ENCODE data around the gene ZNF550.

The ZNF550 gene

DNA sequence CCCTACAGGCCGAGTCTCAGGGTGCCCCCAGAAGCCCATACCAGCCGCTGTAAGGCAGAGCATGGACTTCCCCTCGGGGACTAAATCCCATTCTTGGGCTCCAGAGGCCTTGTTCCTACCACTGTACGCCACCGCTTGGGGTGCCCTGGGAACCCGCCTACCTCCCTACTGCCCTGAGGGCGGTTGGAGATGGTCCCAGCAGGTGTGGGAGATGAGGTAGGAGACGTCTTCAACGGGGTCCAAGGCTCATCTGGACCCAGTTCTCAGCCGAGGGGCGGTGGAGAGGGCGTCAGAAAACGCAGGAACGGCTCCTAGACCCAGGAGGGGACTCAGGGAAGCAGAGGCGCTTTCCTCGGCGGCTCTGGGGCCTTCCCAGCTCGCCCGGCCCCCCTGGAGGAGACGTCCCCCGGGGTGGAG lies 23.4 kb upstream of the ZNF550 start:
- TF ChIP-seq, protein P1, sequence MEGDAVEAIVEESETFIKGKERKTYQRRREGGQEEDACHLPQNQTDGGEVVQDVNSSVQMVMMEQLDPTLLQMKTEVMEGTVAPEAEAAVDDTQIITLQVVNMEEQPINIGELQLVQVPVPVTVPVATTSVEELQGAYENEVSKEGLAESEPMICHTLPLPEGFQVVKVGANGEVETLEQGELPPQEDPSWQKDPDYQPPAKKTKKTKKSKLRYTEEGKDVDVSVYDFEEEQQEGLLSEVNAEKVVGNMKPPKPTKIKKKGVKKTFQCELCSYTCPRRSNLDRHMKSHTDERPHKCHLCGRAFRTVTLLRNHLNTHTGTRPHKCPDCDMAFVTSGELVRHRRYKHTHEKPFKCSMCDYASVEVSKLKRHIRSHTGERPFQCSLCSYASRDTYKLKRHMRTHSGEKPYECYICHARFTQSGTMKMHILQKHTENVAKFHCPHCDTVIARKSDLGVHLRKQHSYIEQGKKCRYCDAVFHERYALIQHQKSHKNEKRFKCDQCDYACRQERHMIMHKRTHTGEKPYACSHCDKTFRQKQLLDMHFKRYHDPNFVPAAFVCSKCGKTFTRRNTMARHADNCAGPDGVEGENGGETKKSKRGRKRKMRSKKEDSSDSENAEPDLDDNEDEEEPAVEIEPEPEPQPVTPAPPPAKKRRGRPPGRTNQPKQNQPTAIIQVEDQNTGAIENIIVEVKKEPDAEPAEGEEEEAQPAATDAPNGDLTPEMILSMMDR (IDR thresholded peaks at IDR 0.05; ENCODE audit: low read depth, low read length): no peak
- DNase-seq (ENCODE audit: extremely low read depth, low read depth): no peak

DNA sequence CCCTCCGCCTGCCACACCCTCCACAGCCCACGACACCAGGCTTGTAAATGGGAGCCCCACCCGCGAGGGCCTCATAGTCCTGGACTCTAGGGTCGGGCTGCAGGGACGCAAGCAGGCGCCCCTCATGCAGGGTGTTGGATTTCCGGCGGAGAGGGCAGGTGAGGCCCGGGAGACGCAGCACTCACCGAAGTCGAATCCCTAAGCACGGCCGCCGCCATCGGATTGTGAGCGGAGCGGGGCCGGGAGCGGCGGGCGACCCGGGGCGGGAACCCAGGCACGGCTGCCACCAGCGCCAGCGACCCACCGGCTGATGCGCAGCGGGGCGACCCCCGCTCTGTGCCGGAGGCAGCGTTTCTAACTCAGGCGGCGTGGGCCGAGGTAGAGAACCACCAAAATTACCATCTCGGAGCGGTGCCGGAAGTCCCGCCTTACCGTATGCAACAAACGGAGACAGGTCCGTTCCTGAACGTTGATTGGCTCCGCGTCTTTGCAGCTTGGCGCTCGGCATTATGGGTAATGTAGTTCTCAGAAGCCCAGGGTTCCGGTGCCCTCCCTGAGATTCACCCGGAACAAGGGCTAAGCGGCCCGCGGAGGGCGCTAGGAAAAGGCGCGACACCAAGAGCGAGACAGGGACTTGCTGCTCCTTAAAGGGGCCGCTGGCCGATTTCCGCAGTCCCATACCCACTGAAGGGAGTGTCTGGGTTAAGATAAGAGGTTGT lies 19.0 kb upstream of the ZNF550 start, which contains the start of gene ZNF416:
Gene ZNF416 (minus strand): TSS at position 425 of the 719 bp plus-strand sequence. CDS start 207 bp downstream, at position 218.
- TF ChIP-seq, protein P1 (IDR thresholded peaks at IDR 0.05; ENCODE audit: low read depth, low read length): peak; percentile 21
- peak; percentile 91 for DNase-seq (ENCODE audit: extremely low read depth, low read depth)

DNA sequence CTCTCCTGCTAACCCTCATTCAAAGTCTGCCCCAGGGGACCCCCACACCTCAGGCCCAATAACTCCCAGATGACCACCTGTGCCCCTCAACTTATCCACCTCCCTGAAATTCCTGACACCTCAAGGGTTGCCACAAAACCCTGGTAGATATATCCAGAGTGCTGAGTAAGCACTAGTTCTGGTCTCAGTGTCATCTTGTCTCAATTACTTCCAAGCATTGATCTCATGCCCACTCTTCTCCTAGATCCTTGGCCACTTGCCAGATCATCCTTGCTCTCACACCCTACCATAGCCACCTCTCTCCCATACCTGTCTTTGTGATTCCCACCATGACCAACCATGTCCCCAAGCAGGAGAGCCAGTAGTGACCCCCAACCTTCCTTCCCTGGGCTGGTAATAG lies 17.0 kb upstream of the ZNF550 start:
- no peak for DNase-seq (ENCODE audit: extremely low read depth, low read depth)
- TF ChIP-seq, protein P1 (IDR thresholded peaks at IDR 0.05; ENCODE audit: low read depth, low read length): no peak

DNA sequence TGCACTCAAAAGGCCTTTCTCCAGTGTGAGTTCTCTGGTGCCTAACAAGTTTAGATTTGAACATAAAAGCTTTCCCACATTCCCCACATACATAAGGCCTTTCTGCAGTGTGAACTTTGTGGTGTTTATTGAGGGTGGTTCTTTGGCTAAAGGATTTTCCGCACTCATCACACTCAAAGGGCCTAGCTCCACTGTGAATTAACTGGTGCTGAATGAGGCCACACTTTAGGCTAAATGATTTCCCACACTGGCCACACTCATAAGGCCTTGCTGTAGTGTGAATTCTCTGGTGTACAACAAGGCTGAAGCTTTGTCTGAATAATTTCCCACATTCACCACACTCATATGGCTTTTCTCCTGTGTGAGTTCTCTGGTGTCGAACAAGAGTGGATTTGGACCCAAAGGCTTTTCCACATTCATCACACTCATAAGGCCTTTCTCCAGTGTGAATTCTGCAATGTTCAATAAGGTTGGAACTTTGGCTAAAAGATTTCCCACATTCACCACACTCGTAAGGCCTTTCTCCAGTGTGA lies 12.8 kb upstream of the ZNF550 start:
- TF ChIP-seq, protein P1 (IDR thresholded peaks at IDR 0.05; ENCODE audit: low read depth, low read length): no peak
- DNase-seq (ENCODE audit: extremely low read depth, low read depth): no peak

DNA sequence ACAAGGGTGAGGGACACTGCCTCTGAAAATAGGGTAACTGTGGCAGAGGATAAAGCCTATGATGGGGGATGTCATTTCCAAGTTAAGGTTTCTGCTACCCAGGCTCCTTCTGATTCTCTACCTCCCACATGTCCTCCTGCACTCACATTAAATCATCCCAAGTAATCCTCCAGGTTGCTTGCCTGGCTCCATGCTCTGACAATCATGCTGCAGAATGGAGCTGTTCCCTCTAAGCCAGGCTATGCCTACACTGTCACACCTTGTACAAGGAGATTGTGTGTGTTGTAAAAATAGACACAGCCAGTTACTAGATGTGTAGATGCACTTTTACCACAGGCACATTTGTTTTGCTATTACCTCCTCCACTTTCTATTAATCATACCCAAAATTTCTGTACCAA lies 11.0 kb upstream of the ZNF550 start:
- DNase-seq (ENCODE audit: extremely low read depth, low read depth): no peak
- TF ChIP-seq, protein P1 (IDR thresholded peaks at IDR 0.05; ENCODE audit: low read depth, low read length): no peak

DNA sequence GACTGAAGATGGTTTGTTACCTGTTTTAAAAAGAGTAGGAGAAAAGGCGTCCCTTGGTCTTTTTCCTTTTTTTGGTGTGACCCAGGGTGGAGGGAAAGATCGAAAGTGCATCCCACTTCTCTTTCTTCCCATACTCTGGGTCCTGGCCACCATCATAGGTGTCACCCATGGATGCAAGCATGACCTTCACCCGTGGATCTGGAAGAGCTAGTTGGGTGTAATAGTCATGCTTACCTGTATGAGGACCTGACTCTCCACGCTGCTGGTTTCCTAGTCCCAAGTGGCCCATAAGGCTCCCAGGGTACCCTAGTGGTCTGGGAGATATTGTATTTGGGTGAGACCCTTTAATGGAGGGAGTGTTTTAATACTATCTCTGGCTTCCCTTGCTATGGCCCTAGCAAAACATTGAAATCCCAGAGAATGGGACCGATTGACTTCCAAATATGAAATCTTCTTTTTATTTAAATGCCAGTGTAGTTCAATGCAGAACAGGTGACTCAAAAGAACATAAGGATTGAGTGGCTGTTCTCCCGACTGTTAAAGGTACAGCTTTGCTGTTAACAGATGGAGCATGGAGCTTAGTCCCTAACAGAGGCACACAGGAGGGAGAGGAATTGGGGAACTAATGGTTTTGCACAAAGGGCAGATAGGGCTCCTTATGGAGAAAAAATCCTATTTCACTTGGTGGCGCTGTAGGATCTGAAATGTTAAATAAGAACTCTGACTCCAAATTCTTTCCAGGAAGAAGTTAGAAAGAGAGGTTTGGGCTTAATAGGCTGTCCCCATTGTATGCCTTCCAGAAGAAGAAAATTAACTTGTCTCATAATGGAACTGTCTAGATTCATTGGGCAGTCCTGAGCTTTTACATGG lies 7.0 kb upstream of the ZNF550 start:
- TF ChIP-seq, protein P1 (IDR thresholded peaks at IDR 0.05; ENCODE audit: low read depth, low read length): no peak
- no peak for DNase-seq (ENCODE audit: extremely low read depth, low read depth)

DNA sequence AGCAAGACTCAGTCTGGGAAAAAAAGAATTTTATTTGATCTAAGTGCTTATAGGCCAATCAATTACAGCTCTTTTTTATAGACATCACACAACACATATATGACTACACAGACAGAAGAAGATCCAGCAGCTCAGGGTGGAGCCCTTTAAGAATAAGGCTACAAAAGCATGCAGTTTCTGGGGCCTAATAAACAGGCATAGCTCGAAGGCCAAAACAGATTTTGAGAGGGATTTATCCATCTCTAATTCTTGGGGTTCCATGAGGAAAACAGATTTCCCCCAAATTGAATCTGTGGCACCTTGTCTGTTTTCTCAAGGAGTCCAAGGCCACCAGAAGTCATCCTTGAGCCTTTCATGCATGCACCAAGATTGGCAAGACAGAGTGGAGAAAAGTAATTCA lies 3.9 kb upstream of the ZNF550 start:
- no peak for DNase-seq (ENCODE audit: extremely low read depth, low read depth)
- TF ChIP-seq, protein P1 (IDR thresholded peaks at IDR 0.05; ENCODE audit: low read depth, low read length): no peak

Measured in AG09319 (cell line).